ENCODE data around the gene SCGN.

The SCGN gene

GRCh38 chr6:25645916-25646315 is 6.1 kb upstream of the SCGN start:
- no peaks in the 10 kb centered on the region for H3K27me3 ChIP-seq (ENCODE audit: insufficient read depth, low read length)
- no peak overlapping the region for H3K27ac ChIP-seq (ENCODE audit: low read depth, low read length, poor library complexity, severe bottlenecking)
- TF ChIP-seq, protein P1, sequence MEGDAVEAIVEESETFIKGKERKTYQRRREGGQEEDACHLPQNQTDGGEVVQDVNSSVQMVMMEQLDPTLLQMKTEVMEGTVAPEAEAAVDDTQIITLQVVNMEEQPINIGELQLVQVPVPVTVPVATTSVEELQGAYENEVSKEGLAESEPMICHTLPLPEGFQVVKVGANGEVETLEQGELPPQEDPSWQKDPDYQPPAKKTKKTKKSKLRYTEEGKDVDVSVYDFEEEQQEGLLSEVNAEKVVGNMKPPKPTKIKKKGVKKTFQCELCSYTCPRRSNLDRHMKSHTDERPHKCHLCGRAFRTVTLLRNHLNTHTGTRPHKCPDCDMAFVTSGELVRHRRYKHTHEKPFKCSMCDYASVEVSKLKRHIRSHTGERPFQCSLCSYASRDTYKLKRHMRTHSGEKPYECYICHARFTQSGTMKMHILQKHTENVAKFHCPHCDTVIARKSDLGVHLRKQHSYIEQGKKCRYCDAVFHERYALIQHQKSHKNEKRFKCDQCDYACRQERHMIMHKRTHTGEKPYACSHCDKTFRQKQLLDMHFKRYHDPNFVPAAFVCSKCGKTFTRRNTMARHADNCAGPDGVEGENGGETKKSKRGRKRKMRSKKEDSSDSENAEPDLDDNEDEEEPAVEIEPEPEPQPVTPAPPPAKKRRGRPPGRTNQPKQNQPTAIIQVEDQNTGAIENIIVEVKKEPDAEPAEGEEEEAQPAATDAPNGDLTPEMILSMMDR (IDR thresholded peaks at IDR 0.05; ENCODE audit: low read length) = no peak
- no peak for TF ChIP-seq EZH2 (IDR thresholded peaks at IDR 0.05; ENCODE audit: borderline replicate concordance, low read length)

DNA sequence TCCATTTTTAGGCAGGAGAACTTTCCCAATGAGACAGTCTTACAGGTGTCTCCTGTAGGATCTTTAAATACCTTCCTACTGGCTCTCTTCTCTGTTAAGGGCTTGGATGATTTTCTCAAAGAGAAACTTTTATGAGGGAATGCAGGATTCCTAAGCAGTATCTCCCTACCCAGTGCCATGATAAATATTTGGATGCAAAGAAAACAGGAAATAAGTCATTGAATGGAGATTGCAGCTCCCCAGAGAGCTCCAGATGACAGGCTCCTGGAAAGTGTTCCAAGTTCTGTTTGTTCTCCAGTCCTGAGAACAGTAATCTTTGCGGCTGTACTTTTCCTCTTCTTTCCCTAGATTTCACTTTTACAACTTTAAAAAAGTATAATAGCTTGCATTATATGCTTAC is 2.4 kb upstream of the SCGN start:
- H3K4me1 ChIP-seq (ENCODE audit: insufficient read depth, low read length, severe bottlenecking) = no peaks in the 10 kb centered on the region
- no peaks in the 10 kb centered on the region for H3K79me2 ChIP-seq (ENCODE audit: insufficient read depth, low read length)
- TF ChIP-seq, protein P1 (IDR thresholded peaks at IDR 0.05; ENCODE audit: low read length) = no peak
- H3K36me3 ChIP-seq (ENCODE audit: insufficient read depth, low read length) = no peaks in the 10 kb centered on the region
- no peaks in the 10 kb centered on the region for H3K9me2 ChIP-seq (ENCODE audit: low read depth, low read length)
- H2AFZ ChIP-seq (ENCODE audit: low read length) = no peak overlapping the region
- H3K27ac ChIP-seq (ENCODE audit: low read depth, low read length, poor library complexity, severe bottlenecking) = no peak overlapping the region
- H3K4me2 ChIP-seq (ENCODE audit: low read length) = no peak overlapping the region
- no peaks in the 10 kb centered on the region for H3K27me3 ChIP-seq (ENCODE audit: insufficient read depth, low read length)
- H3K4me3 ChIP-seq (ENCODE audit: low read depth, low read length, poor library complexity, severe bottlenecking) = no peak overlapping the region
- no peak overlapping the region for H3K9ac ChIP-seq (ENCODE audit: low read length)
- no peaks in the 10 kb centered on the region for H4K20me1 ChIP-seq (ENCODE audit: insufficient read depth, low read length)
- H3K9me3 ChIP-seq (ENCODE audit: low read length) = no peaks in the 10 kb centered on the region
- H3F3A ChIP-seq (ENCODE audit: insufficient read depth, low read length) = no peaks in the 10 kb centered on the region

More at GRCh38 chr6:25645916-25646315, 6.1 kb upstream of the SCGN start:
- no peaks in the 10 kb centered on the region for H3F3A ChIP-seq (ENCODE audit: insufficient read depth, low read length)
- H3K4me1 ChIP-seq (ENCODE audit: insufficient read depth, low read length, severe bottlenecking) = no peaks in the 10 kb centered on the region
- H3K9me2 ChIP-seq (ENCODE audit: low read depth, low read length) = no peaks in the 10 kb centered on the region
- H3K9ac ChIP-seq (ENCODE audit: low read length) = no peak overlapping the region
- H3K79me2 ChIP-seq (ENCODE audit: insufficient read depth, low read length) = no peaks in the 10 kb centered on the region
- no peak overlapping the region for H2AFZ ChIP-seq (ENCODE audit: low read length)
- no peaks in the 10 kb centered on the region for H4K20me1 ChIP-seq (ENCODE audit: insufficient read depth, low read length)
- H3K9me3 ChIP-seq (ENCODE audit: low read length) = no peaks in the 10 kb centered on the region
- H3K4me2 ChIP-seq (ENCODE audit: low read length) = no peak overlapping the region
- no peaks in the 10 kb centered on the region for H3K36me3 ChIP-seq (ENCODE audit: insufficient read depth, low read length)
- no peak overlapping the region for H3K4me3 ChIP-seq (ENCODE audit: low read depth, low read length, poor library complexity, severe bottlenecking)

DNA sequence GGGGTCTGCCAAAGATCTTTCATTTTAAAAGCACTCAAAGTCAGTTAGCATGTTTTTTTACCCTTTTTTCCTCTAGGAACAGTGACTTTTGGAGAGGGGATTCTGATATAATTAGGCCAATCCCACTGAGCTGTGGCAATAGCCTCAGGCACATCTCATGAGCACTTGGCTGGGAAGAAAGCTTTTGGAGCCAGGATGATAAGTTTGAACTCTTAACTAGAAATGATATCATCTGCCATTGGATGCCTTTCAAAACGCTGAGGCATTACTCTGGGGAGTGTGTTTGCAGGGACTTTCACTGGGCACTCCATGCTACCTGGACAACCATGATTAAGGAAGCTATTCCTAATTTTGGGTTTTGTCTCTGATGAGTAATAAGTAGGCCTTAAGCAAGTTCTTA is 3.7 kb downstream of the SCGN start:
- no peaks in the 10 kb centered on the region for H3K4me1 ChIP-seq (ENCODE audit: insufficient read depth, low read length, severe bottlenecking)
- H3K27me3 ChIP-seq (ENCODE audit: insufficient read depth, low read length) = no peaks in the 10 kb centered on the region
- H3K9me3 ChIP-seq (ENCODE audit: low read length) = no peaks in the 10 kb centered on the region
- no peak overlapping the region for H2AFZ ChIP-seq (ENCODE audit: low read length)
- no peak for TF ChIP-seq EZH2 (IDR thresholded peaks at IDR 0.05; ENCODE audit: borderline replicate concordance, low read length)
- TF ChIP-seq, protein P1 (IDR thresholded peaks at IDR 0.05; ENCODE audit: low read length) = no peak
- H3K9ac ChIP-seq (ENCODE audit: low read length) = no peak overlapping the region
- no peaks in the 10 kb centered on the region for H3K9me2 ChIP-seq (ENCODE audit: low read depth, low read length)
- no peak overlapping the region for H3K27ac ChIP-seq (ENCODE audit: low read depth, low read length, poor library complexity, severe bottlenecking)
- no peaks in the 10 kb centered on the region for H3K79me2 ChIP-seq (ENCODE audit: insufficient read depth, low read length)
- no peaks in the 10 kb centered on the region for H4K20me1 ChIP-seq (ENCODE audit: insufficient read depth, low read length)
- H3F3A ChIP-seq (ENCODE audit: insufficient read depth, low read length) = no peaks in the 10 kb centered on the region
- H3K4me2 ChIP-seq (ENCODE audit: low read length) = no peak overlapping the region
- no peaks in the 10 kb centered on the region for H3K36me3 ChIP-seq (ENCODE audit: insufficient read depth, low read length)
- no peak overlapping the region for H3K4me3 ChIP-seq (ENCODE audit: low read depth, low read length, poor library complexity, severe bottlenecking)

All from OCI-LY1 (cell line).